ENCODE data around the gene LRRC8D. TPM values are rescaled to one million over a fixed set of nuclear protein-coding genes. Genes with fewer than 3 reads are reported as not detected.

Gene LRRC8D
- polyA plus RNA-seq, 3 donors: 28.0 to 43.8 (median 42.9) TPM

GRCh38 chr1:89872567-89872966 is 51.7 kb downstream of the LRRC8D start:
- Mint-ChIP-seq H3K27ac (no peak overlapping the region), H3K4me3 (no peak overlapping the region), H3K36me3 (peaks cover 42 to 59% of the 10 kb centered on the region in 2 donors), H3K4me1 (peaks cover 1% of the 10 kb centered on the region), H3K9me3 (peaks cover 0 to 3% (median 0%) of the 10 kb centered on the region in 7 donors), H3K27me3 (ENCODE audit: low read depth in 3 of 3) (no peaks in the 10 kb centered on the region)
- peak overlapping the region in 1 of 2 donors; percentile 22 for H3K27ac ChIP-seq (ENCODE audit: low read depth in 1 of 2, low read length in 2 of 2)
- intact Hi-C loops (cut with micrococcal nuclease): no loop called here
- H3K4me2 ChIP-seq (replicated peaks; ENCODE audit: extremely low read depth, low read length, poor library complexity, severe bottlenecking): no peak overlapping the region
- no peaks in the 10 kb centered on the region for H3K27me3 ChIP-seq (ENCODE audit: control insufficient read depth in 2 of 2, insufficient read depth in 2 of 2, low read length in 2 of 2)
- TF ChIP-seq CTCF (IDR thresholded peaks at IDR 0.05): no peak
- no peak for DNase-seq
- peaks cover 98% of the 10 kb centered on the region for H3K79me2 ChIP-seq (ENCODE audit: insufficient read depth, low read length)
- no peak overlapping the region for H3K9ac ChIP-seq (ENCODE audit: insufficient read depth, low read length, poor library complexity, severe bottlenecking)
- H4K20me1 ChIP-seq (ENCODE audit: insufficient read depth, low read length): peaks cover 100% of the 10 kb centered on the region
- H2AFZ ChIP-seq (ENCODE audit: insufficient read depth, low read depth, low read length, poor library complexity, severe bottlenecking): no peak overlapping the region
- no peaks in the 10 kb centered on the region for H3K4me1 ChIP-seq (ENCODE audit: control insufficient read depth in 1 of 2, insufficient read depth in 2 of 2, low read length in 2 of 2)
- WGBS (ENCODE audit: insufficient coverage): no CpG with 5 or more reads among the region's 1 CpG
- H3K9me3 ChIP-seq (replicated peaks in 1 of 2; ENCODE audit: control insufficient read depth in 1 of 2, insufficient read depth in 1 of 2, low read length in 2 of 2): no peaks in the 10 kb centered on the region
- peaks cover 38 to 94% of the 10 kb centered on the region in 2 donors for H3K36me3 ChIP-seq (replicated peaks in 1 of 2; ENCODE audit: control insufficient read depth in 1 of 2, insufficient read depth in 2 of 2, low read length in 2 of 2)
- H3K4me3 ChIP-seq (replicated peaks in 1 of 3; ENCODE audit: low read depth in 2 of 3, low read length in 3 of 3): no peak overlapping the region

- no peak overlapping the region for H3K4me2 ChIP-seq (replicated peaks; ENCODE audit: extremely low read depth, low read length, poor library complexity, severe bottlenecking)
- no peaks in the 10 kb centered on the region for H3K9me3 ChIP-seq (replicated peaks in 1 of 2; ENCODE audit: control insufficient read depth in 1 of 2, insufficient read depth in 1 of 2, low read length in 2 of 2)
- H3K4me3 ChIP-seq (replicated peaks in 1 of 3; ENCODE audit: low read depth in 2 of 3, low read length in 3 of 3): no peak overlapping the region
- H3K27ac ChIP-seq (ENCODE audit: low read depth in 1 of 2, low read length in 2 of 2): no peak overlapping the region
- no peak overlapping the region for H2AFZ ChIP-seq (ENCODE audit: insufficient read depth, low read depth, low read length, poor library complexity, severe bottlenecking)
- H3K36me3 ChIP-seq (replicated peaks in 1 of 2; ENCODE audit: control insufficient read depth in 1 of 2, insufficient read depth in 2 of 2, low read length in 2 of 2): peaks cover 33 to 92% of the 10 kb centered on the region in 2 donors
- Mint-ChIP-seq H3K4me1 (peaks cover 1% of the 10 kb centered on the region), H3K9me3 (peaks cover 0 to 3% (median 0%) of the 10 kb centered on the region in 7 donors), H3K27me3 (ENCODE audit: low read depth in 3 of 3) (no peaks in the 10 kb centered on the region), H3K36me3 (peaks cover 38 to 54% of the 10 kb centered on the region in 2 donors), H3K4me3 (no peak overlapping the region), H3K27ac (no peak overlapping the region)
- TF ChIP-seq CTCF (IDR thresholded peaks at IDR 0.05): no peak
- H3K79me2 ChIP-seq (ENCODE audit: insufficient read depth, low read length): peaks cover 98% of the 10 kb centered on the region
- intact Hi-C loops (cut with micrococcal nuclease): no loop called here
- H4K20me1 ChIP-seq (ENCODE audit: insufficient read depth, low read length): peaks cover 100% of the 10 kb centered on the region
- DNase-seq: no peak
- H3K9ac ChIP-seq (ENCODE audit: insufficient read depth, low read length, poor library complexity, severe bottlenecking): no peak overlapping the region
- H3K4me1 ChIP-seq (ENCODE audit: control insufficient read depth in 1 of 2, insufficient read depth in 2 of 2, low read length in 2 of 2): no peaks in the 10 kb centered on the region
- no peaks in the 10 kb centered on the region for H3K27me3 ChIP-seq (ENCODE audit: control insufficient read depth in 2 of 2, insufficient read depth in 2 of 2, low read length in 2 of 2)
Measured at GRCh38 chr1:89873288-89873687, 52.5 kb downstream of the LRRC8D start.
